ENCODE measurements around the gene PXMP4.

The PXMP4 gene

GRCh38 chr20:33730946-33731692, 11.0 kb upstream of the PXMP4 start:
- POLR2A ChIA-PET, result interaction anchor here (1.9 kb wide), 1 partner anchor 46 kb away, joined by 8 read pairs; no protein-coding TSS in a partner anchor
- CTCF ChIA-PET, result interaction anchor here (0.5 to 1.0 kb wide), 3 partner anchors 44 to 275 kb away, joined by 3 read pairs; no protein-coding TSS in a partner anchor
- H3K4me3 ChIP-seq (ENCODE audit: low read depth, low read length), result peak overlapping the region; percentile 37

GRCh38 chr20:33729101-33729500, 9.0 kb upstream of the PXMP4 start:
- no peaks in the 10 kb centered on the region for H3K36me3 ChIP-seq (ENCODE audit: control insufficient read depth in 2 of 2, insufficient read depth in 1 of 2, low read length in 2 of 2)
- no peak overlapping the region for H3K27ac ChIP-seq (ENCODE audit: extremely low read depth, low read depth, low read length)
- ChIA-PET CTCF (no interaction called here), POLR2A (no interaction called here)
- H3K9me3 ChIP-seq (ENCODE audit: control insufficient read depth, insufficient read depth, low read depth, low read length), result no peaks in the 10 kb centered on the region
- no peak overlapping the region for H3K4me3 ChIP-seq (ENCODE audit: low read depth, low read length)
- no peak for TF ChIP-seq ZNF426 (tag by site-specific recombination; IDR thresholded peaks at IDR 0.05)
- TF ChIP-seq PRDM6 (tag by site-specific recombination; IDR thresholded peaks at IDR 0.05), result no peak
- no peak for TF ChIP-seq ZNF548 (tag by site-specific recombination; IDR thresholded peaks at IDR 0.05)
- TF ChIP-seq ZNF239 (tag by site-specific recombination; IDR thresholded peaks at IDR 0.05), result no peak
- no peak for TF ChIP-seq ZNF660 (tag by site-specific recombination; IDR thresholded peaks at IDR 0.05)
- no peak for TF ChIP-seq PRDM10 (tag by site-specific recombination; IDR thresholded peaks at IDR 0.05)
- no peak for TF ChIP-seq ZNF302 (tag by site-specific recombination; IDR thresholded peaks at IDR 0.05; ENCODE audit: low read depth)
- no peak for TF ChIP-seq ZNF621 (tag by site-specific recombination; IDR thresholded peaks at IDR 0.05)
- no peak for TF ChIP-seq ZNF202 (tag by site-specific recombination; IDR thresholded peaks at IDR 0.05; ENCODE audit: borderline replicate concordance)
- no peak for TF ChIP-seq KLF7 (tag by site-specific recombination; IDR thresholded peaks at IDR 0.05; ENCODE audit: borderline replicate concordance)
- no peak for TF ChIP-seq ZNF596 (tag by site-specific recombination; IDR thresholded peaks at IDR 0.05)
- TF ChIP-seq ZNF341 (tag by site-specific recombination; IDR thresholded peaks at IDR 0.05; ENCODE audit: low read depth), result no peak
- no peak for TF ChIP-seq ZNF121 (tag by site-specific recombination; IDR thresholded peaks at IDR 0.05)
- TF ChIP-seq ZNF585B (tag by site-specific recombination; IDR thresholded peaks at IDR 0.05), result no peak
- no peak for TF ChIP-seq ATF2 (tag by site-specific recombination; IDR thresholded peaks at IDR 0.05; ENCODE audit: low read depth)
- TF ChIP-seq ZBTB10 (tag by site-specific recombination; IDR thresholded peaks at IDR 0.05), result no peak
- TF ChIP-seq ZNF146 (tag by site-specific recombination; IDR thresholded peaks at IDR 0.05), result no peak
- H3K4me1 ChIP-seq (ENCODE audit: control insufficient read depth, insufficient read depth, low read length), result no peaks in the 10 kb centered on the region

More at GRCh38 chr20:33730946-33731692, 11.0 kb upstream of the PXMP4 start:
- peak overlapping the region; percentile 88; the same call in 1 of the 2 replicates for H3K27ac ChIP-seq (ENCODE audit: extremely low read depth, low read depth, low read length)
- TF ChIP-seq HIC1 (tag by site-specific recombination; IDR thresholded peaks at IDR 0.05), result no peak
- TF ChIP-seq ZNF121 (tag by site-specific recombination; IDR thresholded peaks at IDR 0.05), result peak; percentile 9; the same call in 1 of the 2 replicates
- TF ChIP-seq ZNF404 (tag by site-specific recombination; IDR thresholded peaks at IDR 0.05), result no peak
- no peaks in the 10 kb centered on the region for H3K4me1 ChIP-seq (ENCODE audit: control insufficient read depth, insufficient read depth, low read length)
- no peaks in the 10 kb centered on the region for H3K36me3 ChIP-seq (ENCODE audit: control insufficient read depth in 2 of 2, insufficient read depth in 1 of 2, low read length in 2 of 2)
- no peaks in the 10 kb centered on the region for H3K9me3 ChIP-seq (ENCODE audit: control insufficient read depth, insufficient read depth, low read depth, low read length)

Data from HEK293 (cell line).